Adrenal gland (tissue), 12 donors: ENCODE measurements around the gene RAB11FIP5. TPM values are rescaled to one million over a fixed set of nuclear protein-coding genes. Genes with fewer than 3 reads are reported as not detected.

Experiments used
- DNase-seq, 7 donors: peaks; one replicate each; pipeline ENCODE4 v3.0.0-alpha.2; 2019 to 2020
- H3K27ac ChIP-seq, 5 donors: fragments of 200-600 bp; sonication (generic) in 4 of 5; 1 replicate in 3 of 5; 2 replicates in 2 of 5; pipeline versions ENCODE4 v1.5.1 to v1.8.0; 2016 to 2020; ENCODE audit warnings: mild to moderate bottlenecking in 1 of 5
- H3K27me3 ChIP-seq: fragments of 200-600 bp; 2 replicates; pipeline ENCODE4 v1.8.0; 2021
- H3K36me3 ChIP-seq, 2 donors: fragments of 200-600 bp; replicated peaks in 1 of 2; 1 replicate in 1 of 2; 2 replicates in 1 of 2; pipeline versions ENCODE4 v1.5.1 to v1.8.0; 2018 to 2022
- H3K4me1 ChIP-seq, 2 donors: fragments of 200-600 bp; replicated peaks in 1 of 2; 1 replicate in 1 of 2; 2 replicates in 1 of 2; pipeline versions ENCODE4 v1.5.1 to v1.8.0; 2018 to 2021
- H3K4me3 ChIP-seq, 4 donors: fragments of 200-600 bp; sonication (generic) in 3 of 4; one replicate each; pipeline ENCODE4 v1.5.1; 2016 to 2018
- H3K9me3 ChIP-seq, 3 donors: fragments of 200-600 bp; sonication (generic) in 1 of 3; replicated peaks in 1 of 3; 1 replicate in 2 of 3; 2 replicates in 1 of 3; pipeline versions ENCODE4 v1.5.1 to v1.8.0; 2016 to 2021
- POLR2A ChIP-seq, 2 donors: fragments of 450-650 bp; IDR thresholded peaks; one replicate each; pipeline ENCODE4 v1.6.1; 2017; ENCODE audit warnings: antibody characterized with exemption in 2 of 2, mild to moderate bottlenecking in 2 of 2, moderate library complexity in 1 of 2
- WGBS, 4 donors: extraction: QIAGEN DNeasy Blood & Tissue Kit in 2 of 4; methylation state at CpG; one replicate each; pipeline versions ENCODE4 v1.1.5 to v1.1.7; 2013 to 2017; 5-methylcytosine and 5-hydroxymethylcytosine counted together
- intact Hi-C, 2 donors: fragments of 100-400 bp; cut with DNase I; formaldehyde crosslinking; loops; one replicate each; pipeline versions ENCODE4 v1.14.1 to v1.15.0; 2022 to 2023
- polyA plus RNA-seq, 3 donors: library from polyadenylated mRNA; stranded (reverse); fragments of 200-250 nt in 2 of 3; fragments of 350-450 nt in 1 of 3; fragmentation: Illumina TruSeq in 1 of 3; extraction: RNeasy Lipid Tissue Mini Kit (QIAGEN cat#74804) in 1 of 3; gene quantifications; one replicate each; pipeline ENCODE4 v1.2.3, GENCODE V29; 2013 to 2014
- total RNA-seq, 9 donors: library from RNA; depleted of rRNA in 4 of 9; stranded (reverse); fragments of >200 nt in 4 of 9; fragments of 120-200 nt in 1 of 9; fragmentation: NEBNext Ultra II Directional in 1 of 9; extraction: Animal tissue kit (Norgen Biotek cat#: 25700) in 1 of 9; gene quantifications; one replicate each; pipeline versions ENCODE4 v1.1.0 to v1.2.4, GENCODE V29; 2013 to 2023
- TF ChIP-seq, protein P1 (sequence below), 6 experiments: fragments of 450-650 bp in 4 of 6; fragments of 200-600 bp in 2 of 6; sonication (generic) in 1 of 6; IDR thresholded peaks; 1 replicate in 5 of 6; 2 replicates in 1 of 6; pipeline versions ENCODE4 v1.5.1 to v1.8.0; 2016 to 2021; ENCODE audit warnings: antibody characterized with exemption in 6 of 6, mild to moderate bottlenecking in 2 of 6, moderate library complexity in 1 of 6
- donor health status: healthy with polysubstance abuse.
- donor health status: Bipolar disorder and iron deficiency.
- donor health status: DM: yes; HTN: yes; CAD: no.
- donor health status: DM: no; HTN: no; CAD: no.
- donor health status: DM: no; HTN: no; CAD: no.
- donor health status: DM: yes; HTN: yes; CAD: no.

Gene RAB11FIP5
- total and polyA plus RNA-seq, 12 donors: 3.3 to 46.7 (median 23.3) TPM

DNA sequence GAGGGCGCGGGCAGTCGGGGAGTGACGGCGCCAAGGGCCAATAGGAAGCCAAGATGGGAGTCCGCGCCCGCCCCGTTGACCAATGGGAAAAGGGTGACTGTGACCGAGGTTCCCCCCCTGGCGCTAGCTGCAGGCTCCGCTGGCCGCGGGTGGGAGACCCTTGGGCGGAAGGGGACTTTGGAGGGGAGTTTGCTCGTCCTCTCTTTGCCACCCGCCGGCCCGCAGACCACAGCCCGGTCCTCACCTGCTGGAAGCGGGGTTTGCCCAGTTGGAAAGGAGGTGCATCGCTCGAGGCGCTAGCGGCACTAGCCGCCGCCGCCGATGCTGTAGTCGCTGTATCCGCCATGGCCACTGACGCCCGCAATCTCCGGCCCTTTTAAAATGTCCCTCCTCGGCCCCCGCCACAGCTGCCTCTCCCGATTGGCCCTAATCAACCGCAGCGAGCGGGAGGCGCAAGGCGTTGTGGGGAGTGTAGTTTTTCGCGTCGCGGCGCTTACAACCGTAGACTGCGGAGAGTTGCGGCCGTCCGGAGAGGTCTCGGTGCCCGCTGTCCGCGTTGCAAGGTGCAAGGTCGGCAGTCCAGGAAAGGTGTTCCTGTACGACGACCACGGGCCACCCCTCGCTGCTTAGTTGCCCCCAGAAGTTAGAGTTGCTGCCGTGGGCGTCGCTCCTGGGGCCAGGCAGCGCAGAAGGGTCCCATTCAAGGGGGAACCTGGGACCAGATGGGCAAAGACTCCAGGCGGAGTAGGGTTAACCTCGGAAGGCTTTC lies 41.2 kb downstream of the RAB11FIP5 start, which contains the start of gene SFXN5:
Gene SFXN5 (minus strand): TSS at position 353 of the 769 bp plus-strand sequence. CDS start 7 bp downstream, at position 346.
- TF ChIP-seq POLR2A (IDR thresholded peaks at IDR 0.05): peak; percentile 34 to 86
- TF ChIP-seq, protein P1, sequence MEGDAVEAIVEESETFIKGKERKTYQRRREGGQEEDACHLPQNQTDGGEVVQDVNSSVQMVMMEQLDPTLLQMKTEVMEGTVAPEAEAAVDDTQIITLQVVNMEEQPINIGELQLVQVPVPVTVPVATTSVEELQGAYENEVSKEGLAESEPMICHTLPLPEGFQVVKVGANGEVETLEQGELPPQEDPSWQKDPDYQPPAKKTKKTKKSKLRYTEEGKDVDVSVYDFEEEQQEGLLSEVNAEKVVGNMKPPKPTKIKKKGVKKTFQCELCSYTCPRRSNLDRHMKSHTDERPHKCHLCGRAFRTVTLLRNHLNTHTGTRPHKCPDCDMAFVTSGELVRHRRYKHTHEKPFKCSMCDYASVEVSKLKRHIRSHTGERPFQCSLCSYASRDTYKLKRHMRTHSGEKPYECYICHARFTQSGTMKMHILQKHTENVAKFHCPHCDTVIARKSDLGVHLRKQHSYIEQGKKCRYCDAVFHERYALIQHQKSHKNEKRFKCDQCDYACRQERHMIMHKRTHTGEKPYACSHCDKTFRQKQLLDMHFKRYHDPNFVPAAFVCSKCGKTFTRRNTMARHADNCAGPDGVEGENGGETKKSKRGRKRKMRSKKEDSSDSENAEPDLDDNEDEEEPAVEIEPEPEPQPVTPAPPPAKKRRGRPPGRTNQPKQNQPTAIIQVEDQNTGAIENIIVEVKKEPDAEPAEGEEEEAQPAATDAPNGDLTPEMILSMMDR (IDR thresholded peaks at IDR 0.05): peak in 3 of 6 experiments; percentile 9 to 30 (median 26)
- WGBS, 4 donors: 1 to 4% (median 2%) methylated on average over 21 to 67 of the region's 67 CpGs
- intact Hi-C loops: no loop called here

DNA sequence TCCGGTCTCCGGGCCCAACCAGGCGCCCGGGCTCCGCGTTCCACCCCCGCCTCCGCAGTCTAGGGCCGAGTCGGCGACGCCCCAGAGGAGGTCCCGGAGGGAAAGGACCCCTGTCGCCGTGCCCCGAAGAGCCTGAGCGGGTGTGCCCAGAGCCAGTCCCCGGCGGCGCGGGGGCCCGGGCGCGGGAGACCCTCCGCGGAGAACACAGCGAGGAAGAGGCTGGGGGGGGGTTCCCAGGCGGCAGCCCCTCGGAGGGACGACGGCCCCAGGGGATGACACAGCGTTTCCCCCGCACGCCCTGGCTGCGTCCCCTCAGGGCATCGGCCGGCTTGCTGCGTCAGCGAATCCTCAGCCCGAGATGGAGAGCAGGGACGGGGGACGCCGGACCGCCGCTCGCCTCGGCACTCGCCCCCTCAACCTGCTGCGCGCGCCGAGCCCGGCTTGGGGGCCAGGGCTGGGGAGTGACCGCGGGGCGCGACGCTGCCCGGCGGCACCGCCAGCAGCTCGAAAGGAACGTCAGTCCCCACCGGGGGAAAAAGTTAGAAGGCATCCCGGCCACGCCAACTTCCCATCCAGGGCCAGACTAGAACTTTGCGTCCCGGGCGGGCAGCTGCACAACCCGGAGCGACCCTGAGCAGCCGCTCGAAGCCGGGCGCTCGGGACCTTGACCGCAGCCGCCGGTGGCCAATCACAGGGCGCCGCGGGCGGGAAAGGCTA lies 41.9 kb downstream of the RAB11FIP5 start:
- Histone ChIP-seq H3K9me3 (no peaks in the 10 kb centered on the region), H3K4me3 (peak overlapping the region; percentile 61 to 80 (median 74)), H3K36me3 (peaks cover 0 to 12% of the 10 kb centered on the region in 2 donors), H3K4me1 (peaks cover 21 to 36% of the 10 kb centered on the region in 2 donors), H3K27me3 (no peaks in the 10 kb centered on the region), H3K27ac (peak overlapping the region; percentile 81 to 97 (median 93))
- intact Hi-C loops: no loop called here
- 0% methylated on average over 14 to 83 of the region's 83 CpGs for WGBS, 4 donors
- TF ChIP-seq, protein P1 (IDR thresholded peaks at IDR 0.05): no peak
- TF ChIP-seq POLR2A (IDR thresholded peaks at IDR 0.05): no peak
- DNase-seq: peak in 6 of 7 donors; percentile 41 to 57 (median 48)

More for the DNA sequence above, 41.2 kb downstream of the RAB11FIP5 start, which contains the start of gene SFXN5:
- Histone ChIP-seq H3K36me3 (peaks cover 0 to 13% of the 10 kb centered on the region in 2 donors), H3K27me3 (no peaks in the 10 kb centered on the region), H3K27ac (peak within 1 kb of the TSS; percentile 81 to 97 (median 93)), H3K4me1 (peaks cover 21 to 33% of the 10 kb centered on the region in 2 donors), H3K9me3 (no peaks in the 10 kb centered on the region), H3K4me3 (peak within 1 kb of the TSS; percentile 61 to 80 (median 74))
- peak; percentile 98 to 99 (median 99) for DNase-seq

- no peaks in the 10 kb centered on the region for H3K27me3 ChIP-seq
- no peaks in the 10 kb centered on the region for H3K9me3 ChIP-seq
- 7 to 13% (median 10%) methylated on average over 20 to 29 of the region's 29 CpGs for WGBS, 4 donors
- H3K4me1 ChIP-seq: peaks cover 21 to 40% of the 10 kb centered on the region in 2 donors
- intact Hi-C loops: no loop called here
- peaks cover 0 to 4% of the 10 kb centered on the region in 2 donors for H3K36me3 ChIP-seq
- DNase-seq: peak in 5 of 7 donors; percentile 41 to 77 (median 44)
- TF ChIP-seq, protein P1 (IDR thresholded peaks at IDR 0.05): no peak
- no peak for TF ChIP-seq POLR2A (IDR thresholded peaks at IDR 0.05)
- H3K27ac ChIP-seq: peak overlapping the region; percentile 81 to 97 (median 93)
- H3K4me3 ChIP-seq: peak overlapping the region; percentile 61 to 80 (median 74)
Observed at GRCh38 chr2:73069855-73070642, 42.7 kb downstream of the RAB11FIP5 start.
